Activated T-cell treated with anti-CD3 and anti-CD28 coated beads for 1 hour (primary cell): Measurements from ENCODE around the gene FAM237B.
"Not testable (repeated sequence)": the region's sequence is repeated elsewhere in the genome, so short reads cannot be mapped to it uniquely, and the experiment has no call there.

Experiments
- DNase-seq: peaks from one replicate; pipeline ENCODE4 v3.0.0-alpha.2; 2020; ENCODE audit warnings: low read depth

FAM237B gene

DNA sequence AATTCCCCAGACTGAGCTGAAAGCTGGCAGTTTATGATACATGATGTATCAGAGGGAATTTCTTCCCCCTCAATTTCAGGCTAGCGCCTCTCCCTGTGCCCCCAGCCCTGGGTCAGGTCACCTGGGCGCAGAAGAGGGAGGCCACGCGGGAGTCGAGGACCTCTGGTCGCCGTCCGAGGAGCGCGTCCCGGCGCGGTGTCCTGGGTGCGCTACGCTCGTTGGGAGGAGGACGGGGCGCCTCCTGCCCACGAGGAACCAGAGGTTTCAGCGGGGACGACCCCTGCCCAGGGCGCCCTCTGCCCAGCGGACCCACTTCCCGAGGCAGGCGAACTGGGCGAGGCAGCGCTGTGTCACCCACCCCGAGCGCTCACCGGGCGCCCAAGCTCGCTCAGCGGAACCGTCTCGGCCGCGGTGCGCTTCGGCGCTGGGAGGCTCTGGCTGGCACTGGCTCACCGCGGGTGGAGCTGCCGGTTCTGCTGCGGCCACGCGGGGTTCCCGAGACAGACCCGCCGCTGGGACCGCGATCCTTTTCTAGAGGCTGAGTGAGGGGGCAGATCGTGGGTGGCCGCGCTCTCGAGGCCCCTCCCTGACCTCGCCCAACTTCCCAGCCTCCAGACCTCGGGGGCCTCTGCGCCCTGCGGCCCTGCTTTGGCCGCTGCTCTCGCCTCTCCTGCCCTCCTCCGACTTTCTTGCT, at the start of gene FAM237B:
FAM237B (minus strand) TSS at position 504 of the 694 bp plus-strand sequence. CDS start 1,556 bp downstream, outside the sequence.
- DNase-seq, result no peak

DNA sequence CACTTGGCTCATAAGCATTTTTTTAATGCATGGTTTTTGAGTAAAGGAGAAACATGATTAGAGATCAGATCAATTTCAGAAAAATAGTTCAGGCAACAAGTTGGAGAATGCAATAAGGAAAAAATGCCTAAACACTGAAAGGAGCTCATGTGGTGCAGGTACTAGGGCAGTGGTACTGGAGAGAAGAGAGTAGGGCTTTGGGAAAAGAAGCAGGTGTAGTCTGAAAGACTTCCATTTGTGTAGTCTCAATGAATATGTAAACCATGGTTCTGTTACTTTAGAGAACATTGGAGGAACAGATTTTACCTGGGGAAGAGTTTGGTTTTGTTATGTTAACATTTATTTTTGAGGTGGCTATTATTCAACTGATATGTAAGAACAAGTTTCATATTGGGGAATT, 30.9 kb upstream of the FAM237B start:
- DNase-seq, result no peak

DNA sequence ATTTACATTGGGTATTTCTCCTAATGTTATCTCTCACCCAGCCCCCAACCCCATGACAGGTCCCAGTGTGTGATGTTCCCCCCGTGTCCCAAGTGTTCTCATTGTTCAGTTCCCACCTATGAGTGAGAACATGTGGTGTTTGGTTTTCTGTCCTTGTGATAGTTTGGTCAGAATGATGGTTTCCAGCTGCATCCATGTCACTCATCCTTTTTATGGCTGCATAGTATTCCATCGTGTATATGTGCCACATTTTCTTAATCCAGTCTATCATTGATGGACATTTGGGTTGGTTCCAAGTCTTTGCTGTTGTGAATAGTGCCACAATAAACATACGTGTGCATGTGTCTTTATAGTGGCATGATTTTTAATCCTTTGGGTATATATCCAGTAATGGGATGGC, 28.9 kb upstream of the FAM237B start:
- not testable (repeated sequence) for DNase-seq

DNA sequence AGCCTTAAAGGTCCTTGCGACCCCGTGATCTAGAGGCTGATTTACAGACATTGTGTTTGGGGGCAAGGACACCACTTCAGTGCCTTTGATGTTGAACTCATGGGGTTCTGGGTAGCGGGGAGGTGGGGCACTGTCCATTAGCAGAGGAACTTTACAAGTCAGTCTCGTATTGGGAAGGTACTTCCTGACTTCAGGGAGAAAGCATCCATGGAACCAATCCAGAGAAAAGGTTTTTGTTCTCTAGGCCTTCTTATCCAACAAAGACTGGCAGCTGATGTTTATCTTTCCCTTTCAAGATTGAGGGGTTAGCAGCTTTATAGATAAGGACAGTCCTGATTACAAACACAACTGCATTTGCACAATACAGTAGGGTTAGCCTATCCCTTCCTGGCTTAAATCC, 28.2 kb upstream of the FAM237B start:
- DNase-seq, result no peak

DNA sequence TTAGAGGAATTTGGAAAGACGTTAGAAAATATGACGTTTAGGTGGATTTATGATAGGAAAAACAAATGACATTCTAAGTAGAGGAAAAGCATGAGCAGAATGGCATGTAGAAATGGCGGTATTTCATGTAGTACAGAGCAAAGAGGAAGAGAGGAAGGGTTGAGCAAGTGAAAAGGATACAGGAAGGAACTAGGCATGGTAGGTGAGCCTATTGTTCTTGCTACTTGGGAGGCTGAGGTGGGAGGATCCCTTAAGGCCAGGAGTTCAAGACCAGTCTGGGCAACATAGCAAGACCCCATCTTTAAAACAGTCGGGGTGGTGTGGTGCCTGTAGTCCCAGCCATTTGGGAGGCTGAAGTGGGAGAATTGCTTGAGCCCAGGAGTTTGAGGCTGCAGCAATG, 26.7 kb upstream of the FAM237B start:
- DNase-seq, result no peak

DNA sequence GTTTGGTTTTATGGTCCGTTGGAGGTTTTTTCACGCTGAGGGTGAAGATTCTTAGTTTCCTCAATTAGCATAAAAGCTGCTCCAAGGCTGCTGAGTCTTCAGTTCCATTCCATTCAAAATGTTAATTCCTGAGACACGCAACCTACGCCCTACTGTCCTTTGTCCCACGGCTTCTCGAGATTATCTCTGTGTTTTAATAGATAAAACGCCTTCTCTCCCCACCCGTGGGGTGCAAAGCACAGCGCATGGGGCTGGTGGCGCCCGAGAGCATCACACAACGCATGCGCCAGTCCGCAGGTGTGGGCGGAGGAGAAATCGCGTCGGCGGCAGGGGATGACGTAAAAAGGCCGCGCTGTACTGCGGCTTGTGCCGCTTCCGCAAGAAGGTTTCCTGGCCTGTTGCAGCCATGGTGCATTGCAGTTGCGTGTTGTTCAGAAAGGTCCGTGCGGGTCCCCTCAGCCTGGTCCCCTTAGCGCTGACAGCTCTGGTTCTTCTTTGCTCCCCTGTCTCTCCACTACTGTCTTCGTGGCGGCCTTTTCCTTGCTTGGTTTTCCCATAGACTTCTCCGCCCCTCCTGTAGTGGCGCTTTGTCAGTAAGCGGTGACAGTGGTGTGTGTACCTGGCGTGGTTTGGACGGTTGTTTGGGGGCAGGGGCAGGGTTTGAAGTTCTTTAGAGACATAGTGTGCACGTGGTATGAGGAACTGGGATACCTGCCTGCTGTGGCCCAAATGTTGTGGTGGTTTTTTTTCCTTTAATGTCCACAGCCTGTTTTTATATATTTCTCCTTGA, 25.4 kb upstream of the FAM237B start, which contains the start of gene GTPBP10:
GTPBP10 (plus strand) TSS at position 381 of the 790 bp plus-strand sequence; CDS start at position 407, 26 bp downstream.
- DNase-seq, result peak; percentile 92

DNA sequence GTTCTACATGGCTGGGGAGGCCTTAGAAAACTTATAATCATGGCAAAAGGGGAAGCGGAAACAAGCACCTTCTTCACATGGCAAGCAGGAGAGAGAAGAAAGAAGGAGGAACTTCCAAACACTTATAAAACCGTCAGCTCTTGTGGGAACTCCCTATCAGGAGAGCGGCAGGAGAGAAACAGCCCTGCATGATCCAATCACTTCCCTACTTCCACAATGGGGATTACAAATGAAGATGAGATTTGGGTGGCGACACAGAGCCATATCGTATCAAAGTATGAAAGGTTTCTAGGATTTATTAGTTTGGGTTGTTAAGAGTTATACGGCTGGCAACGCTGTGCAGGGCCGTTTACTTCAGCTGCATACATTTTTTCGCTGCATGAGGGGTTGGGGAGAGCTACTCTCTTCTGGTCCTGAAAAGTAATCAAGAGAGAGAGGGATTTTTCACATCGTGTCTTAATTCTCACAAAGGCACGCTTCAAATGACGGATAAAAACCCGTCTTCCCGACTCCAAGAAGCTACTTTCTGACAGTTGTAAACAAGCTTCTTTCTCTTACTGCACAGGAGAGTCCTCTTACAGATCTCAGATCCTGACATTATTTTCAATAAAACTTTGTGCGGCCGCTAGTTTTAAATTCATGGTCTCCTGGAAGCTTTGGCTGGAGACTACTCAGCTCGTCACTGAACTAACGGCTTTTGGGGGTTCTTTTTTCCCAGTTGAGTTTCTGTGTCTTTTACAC, 24.7 kb upstream of the FAM237B start:
- DNase-seq, result no peak

DNA sequence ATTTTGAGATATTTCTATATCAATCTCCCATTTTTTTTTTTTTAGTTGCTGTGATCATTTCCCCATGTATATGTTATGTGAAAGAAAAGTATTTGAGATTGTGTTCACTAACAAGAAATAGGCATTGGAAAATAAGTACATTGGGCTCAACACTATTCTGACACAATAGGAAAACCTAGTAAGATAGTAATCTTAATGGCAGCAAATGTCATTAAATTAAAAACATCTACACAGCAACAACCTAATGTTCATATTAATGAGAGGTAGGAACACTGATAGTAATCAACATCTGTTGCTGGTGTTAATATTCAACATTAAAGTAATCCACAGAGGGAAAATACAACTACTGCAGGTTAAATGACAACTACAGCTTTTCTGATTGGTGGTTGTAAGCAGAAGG, 23.9 kb upstream of the FAM237B start:
- DNase-seq, result no peak

DNA sequence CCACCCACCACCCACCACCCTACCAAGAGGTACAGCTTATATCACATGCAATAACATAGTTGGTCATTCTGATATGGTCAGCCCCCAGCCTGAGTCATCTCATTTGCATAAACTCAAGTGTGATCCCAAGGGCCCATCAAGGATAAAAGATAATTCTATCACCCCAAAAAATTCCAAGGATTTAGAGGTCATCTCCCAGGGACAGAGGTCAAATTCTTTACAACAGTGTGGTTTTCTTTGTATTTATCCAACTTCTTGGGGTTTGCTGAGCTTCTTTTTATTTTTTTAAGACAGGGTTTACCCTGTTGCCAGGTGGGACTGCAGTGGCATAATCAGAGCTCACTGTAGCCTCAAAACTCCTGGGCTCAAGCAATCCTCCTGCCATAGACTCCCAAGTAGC, 16.0 kb upstream of the FAM237B start:
- DNase-seq, result no peak

DNA sequence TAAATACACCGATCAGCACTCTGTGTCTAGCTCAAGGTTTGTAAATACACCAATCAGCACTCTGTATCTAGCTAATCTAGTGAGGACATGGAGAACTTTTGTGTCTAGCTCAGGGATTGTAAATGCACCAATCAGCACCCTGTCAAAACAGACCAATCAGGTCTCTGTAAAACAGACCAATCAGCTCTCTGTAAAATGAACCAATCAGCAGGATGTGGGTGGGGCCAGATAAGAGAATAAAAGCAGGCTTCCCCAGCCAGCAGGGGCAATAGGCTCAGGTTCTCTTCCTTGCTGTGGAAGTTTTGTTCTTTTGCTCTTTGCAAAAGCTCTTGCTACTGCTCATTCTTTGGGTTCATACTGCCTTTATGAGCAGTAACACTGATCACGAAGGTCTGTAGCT, 13.8 kb upstream of the FAM237B start:
- not testable (repeated sequence) for DNase-seq

DNA sequence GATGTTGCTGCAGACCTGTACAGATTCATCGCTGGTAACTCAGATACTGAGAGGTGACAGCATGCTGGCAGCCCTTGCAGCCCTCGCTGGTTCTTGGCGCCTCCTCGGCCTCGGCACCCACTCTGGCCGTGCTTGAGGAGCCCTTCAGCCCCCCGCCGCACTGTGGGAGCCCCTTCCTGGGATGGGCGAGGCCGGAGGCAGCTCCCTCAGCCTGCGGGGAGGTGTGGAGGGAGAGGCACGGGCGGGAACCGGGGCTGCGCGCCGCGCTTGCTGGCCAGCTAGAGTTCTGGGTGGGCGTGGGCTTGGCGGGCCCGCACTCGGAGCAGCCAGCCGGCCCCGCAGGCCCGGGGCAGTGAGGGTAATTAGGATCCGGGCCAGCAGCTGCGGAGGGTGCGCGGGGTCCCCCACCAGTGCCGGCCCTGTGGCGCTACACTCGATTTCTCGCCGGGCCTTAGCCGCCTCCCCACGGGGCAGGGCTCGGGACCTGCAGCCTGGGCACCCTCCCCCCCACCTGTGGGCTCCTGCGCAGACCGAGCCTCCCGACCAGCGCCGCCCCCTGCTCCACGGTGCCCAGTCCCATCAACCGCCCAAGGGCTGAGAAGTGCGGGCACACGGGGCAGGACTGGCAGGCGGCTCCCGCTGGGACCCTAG, 13.2 kb upstream of the FAM237B start:
- no peak for DNase-seq

DNA sequence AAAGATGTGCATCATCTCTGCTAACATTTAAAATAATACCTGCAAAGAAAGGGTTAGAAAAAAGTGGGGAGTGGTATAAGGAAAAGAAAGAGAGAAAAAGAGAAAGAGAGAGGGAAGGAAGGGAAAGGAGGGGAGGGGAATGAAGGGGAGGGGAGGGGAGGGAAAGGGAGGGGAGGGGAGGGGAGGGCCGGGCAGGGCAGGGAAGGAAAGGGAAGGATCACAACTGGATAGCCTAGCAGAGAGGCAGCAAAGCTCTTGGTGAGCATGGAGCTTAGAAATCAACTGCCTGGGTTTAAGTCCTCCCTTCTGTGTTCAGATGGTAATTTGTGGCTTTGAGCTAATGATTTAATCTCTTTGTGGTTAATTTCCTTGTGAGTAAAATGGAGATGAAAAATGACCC, 5.4 kb upstream of the FAM237B start:
- no peak for DNase-seq

DNA sequence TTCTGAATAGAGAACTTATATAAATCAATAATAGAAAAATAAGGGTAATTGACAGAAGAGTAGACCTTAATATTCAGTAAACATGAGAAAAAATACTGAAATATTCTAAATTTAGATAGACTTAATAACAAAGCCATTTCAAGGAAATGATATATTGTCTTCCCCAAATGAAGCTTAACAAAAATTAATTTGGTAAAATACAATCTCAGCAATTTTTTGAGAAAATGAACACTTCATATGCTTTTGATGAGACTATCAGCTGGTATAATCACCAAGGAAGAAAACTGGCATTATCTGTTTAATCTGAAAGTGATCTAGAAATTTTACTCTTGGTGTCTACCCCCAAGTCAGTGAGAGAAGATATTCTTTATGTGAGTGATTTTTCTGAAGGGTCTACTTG, 1.7 kb upstream of the FAM237B start:
- DNase-seq, result no peak

DNA sequence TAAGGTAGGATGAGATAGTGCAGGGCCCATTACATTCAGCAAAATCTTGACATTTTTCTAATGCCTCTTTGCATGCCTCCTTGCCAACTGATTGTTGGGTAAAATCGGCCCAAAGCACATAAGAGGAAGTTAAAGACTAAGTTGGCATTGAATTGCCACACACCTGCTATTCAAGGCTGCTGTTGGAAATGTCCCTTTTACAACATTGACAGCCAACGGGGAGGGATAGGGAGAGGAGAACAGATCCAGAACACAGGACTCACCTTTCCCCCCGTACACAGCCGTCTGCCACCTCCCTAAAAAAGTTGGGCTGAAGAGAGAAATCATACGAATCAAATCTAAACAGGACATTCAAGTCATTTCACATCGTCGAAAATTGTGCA, 695 bp downstream of the FAM237B start:
- DNase-seq, result no peak

DNA sequence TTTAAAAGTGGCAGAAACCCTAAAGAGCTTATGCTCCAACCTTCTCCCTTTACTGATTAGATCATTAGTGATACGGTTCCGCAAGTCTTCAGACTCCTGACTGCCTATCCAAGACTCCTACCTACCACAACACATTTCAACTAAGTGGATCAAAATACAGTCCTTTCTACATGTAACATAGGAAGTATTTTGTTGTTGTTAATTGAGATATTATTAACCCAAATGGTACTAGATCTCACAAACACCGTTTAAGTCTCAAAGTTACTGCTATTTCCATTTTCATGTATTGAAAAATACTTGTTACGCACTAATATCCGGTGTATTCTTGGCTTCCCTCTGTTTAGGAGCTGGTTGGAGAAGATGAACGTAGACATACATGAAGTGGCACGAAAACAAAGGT, 1.1 kb downstream of the FAM237B start:
- DNase-seq, result no peak

DNA sequence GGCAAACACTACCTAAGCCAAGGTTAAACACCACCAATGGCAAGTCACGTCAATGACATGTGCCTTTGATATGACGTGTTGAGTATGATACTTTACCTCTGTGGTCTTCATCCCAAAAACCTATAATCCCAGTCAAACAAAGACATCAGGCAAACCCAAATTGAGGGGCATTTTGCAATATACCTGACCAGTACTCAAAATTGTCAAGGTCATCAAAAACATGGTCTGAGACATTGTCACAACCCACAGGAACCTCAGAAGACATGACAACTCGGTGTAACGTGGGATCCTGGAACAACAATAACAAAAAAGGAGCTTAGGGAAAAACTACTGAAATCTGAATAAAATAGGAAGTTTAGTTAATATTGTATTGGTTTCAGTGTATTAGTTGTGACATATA, 7.2 kb downstream of the FAM237B start:
- no peak for DNase-seq

DNA sequence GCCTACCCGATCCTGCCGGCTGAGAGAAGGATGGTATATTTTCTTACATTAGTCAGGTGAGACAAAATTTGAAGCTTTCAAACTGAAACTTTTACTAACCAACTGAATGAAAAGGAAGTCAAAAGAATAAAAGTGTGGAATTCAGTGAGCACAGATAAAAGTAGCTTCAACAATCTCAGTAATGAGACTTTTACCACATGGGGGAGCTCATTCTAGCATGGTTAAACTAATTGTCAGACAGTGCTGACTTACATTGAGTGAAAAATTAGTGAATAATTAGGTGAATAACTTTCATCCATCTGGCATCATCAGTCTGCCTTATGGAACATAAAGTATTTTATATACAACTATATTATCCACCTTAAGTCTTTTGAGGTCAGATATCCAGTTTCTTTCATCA, 8.4 kb downstream of the FAM237B start:
- DNase-seq, result no peak

DNA sequence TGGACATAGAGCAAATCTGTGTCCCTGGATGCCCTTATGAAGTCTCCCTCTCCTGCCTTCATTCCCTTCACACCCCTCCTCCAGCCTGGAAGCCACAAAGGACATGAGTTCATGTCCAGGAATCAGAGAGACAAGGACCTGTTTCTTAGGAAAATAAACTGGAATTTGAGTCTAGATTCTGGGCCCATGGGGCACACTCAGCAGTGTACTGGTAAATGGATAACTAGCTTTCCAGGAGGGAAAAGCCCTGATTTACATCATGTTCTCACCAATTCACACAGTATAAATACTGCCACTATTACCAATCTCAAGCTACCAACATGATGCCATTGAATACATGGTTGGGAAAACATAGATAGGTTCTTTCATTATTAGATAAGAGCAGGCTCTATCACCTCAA, 9.9 kb downstream of the FAM237B start:
- DNase-seq, result no peak

DNA sequence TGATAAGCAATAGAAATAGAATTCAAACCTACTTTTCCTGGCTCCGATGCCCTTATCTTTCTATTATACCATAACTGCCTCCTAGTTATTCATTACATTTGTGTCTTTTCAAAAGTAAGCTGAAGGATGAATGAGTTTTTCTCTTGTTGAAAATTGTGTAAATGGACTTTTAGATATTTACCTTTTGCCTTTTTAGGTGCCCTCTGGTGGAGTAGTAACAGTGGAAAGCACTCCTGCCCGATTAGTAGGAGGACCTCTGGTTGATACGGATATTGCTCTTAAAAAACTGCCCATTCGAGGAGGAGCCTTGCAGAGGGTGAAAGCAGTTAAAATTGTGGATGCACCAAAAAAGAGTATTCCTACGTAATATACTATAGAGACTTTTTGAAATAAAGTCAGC, 11.2 kb downstream of the FAM237B start:
- DNase-seq, result no peak

DNA sequence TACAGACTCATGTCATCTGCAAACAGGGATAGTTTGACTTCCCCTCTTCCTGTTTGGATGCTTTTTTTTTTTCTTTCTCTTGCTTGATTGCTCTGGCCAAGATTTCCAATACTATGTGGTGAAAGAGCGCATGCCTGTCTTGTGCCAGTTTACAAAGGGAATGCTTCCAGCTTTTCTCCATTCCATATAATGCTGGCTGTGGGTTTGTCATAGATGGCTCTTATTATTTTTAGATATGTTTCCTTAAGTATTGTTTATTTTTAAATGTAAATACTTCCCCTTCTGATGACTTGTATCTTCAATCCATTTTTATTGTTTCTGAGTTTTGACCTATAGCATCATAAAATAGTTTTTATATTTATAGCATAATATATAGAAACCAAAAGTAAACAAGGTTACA, 17.9 kb downstream of the FAM237B start:
- no peak for DNase-seq

DNA sequence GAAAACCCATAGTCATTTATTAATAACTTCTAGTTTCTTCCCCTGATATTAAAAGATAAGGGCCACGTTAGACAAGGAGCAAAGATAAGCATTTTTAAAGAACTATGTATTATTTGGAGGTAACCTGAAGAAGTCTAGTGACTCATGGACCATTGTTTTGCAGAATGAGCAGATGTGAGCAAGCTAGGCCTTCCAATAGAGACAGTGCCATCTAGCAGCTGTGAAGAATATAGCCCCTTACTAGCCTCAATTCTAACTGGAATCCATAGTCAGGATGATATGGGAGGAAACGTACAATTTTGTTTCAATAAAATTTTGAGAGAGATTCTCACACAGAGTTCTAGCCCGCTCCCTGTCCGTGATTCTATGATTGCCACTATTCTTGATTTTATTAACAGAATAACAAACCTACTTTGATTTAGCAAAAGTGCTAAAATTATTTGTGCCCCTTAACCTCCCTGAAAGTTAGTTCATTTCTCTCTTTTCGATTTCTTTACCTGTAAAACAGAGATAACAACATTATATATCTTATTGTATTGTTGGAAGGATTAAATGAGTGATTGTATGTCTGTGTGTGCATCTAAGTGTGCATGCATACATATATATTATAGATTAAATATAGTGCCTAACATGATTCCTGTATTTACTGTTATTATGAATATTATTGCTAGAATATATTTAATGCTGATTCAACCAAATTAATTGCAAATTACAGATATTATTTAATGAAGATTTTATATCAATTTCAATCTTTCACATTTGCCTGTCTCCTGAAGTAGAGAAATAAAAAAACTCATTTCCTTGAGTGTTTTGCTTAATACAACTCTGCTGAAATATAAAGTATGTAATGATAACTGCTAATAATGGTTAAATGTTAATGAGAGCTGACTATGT, 22.7 kb downstream of the FAM237B start:
- no peak for DNase-seq
